HCT116 (cell line): ENCODE data around the gene BLTP3A. TPM values are rescaled to one million over a fixed set of nuclear protein-coding genes. Genes with fewer than 3 reads are reported as not detected.

Source experiments
- ATAC-seq: fragments of 200-7000 bp; cut with Tn5 transposase; 2 replicates; pipeline ENCODE4 v1.9.1; 2020; ENCODE audit warnings: mild to moderate bottlenecking, moderate library complexity
- BruUV-seq: library from RNA; stranded (reverse); fragments of 400-500 nt; replicated peaks from 2 replicates; lab custom pipeline; 2021; lab: Mats Ljungman, UMichigan
- CTCF ChIA-PET: fragments of 300-600 bp; sonication (Branson Sonifier 250); formaldehyde crosslinking; loops from one replicate; lab custom pipeline; 2021; ENCODE audit warnings: antibody characterized with exemption; lab: Charles Lee
- POLR2A ChIA-PET: fragments of 300-600, 350-600 bp; sonication (Branson Sonifier 250); formaldehyde crosslinking; loops from one replicate; lab custom pipeline; 2021; ENCODE audit warnings: antibody characterized with exemption; lab: Charles Lee
- RAD21 ChIA-PET, 2 experiments: fragments of 300-600 bp; sonication (Branson Sonifier 250); formaldehyde crosslinking; loops; one replicate each; lab custom pipeline; 2023; ENCODE audit warnings: low total read pairs in 2 of 2; ENCODE audit not compliant: uncharacterized antibody in 2 of 2, unreplicated experiment in 2 of 2, low non-redundant PET in 1 of 2; lab: Charles Lee
- DNase-seq: peaks from one replicate; pipeline ENCODE4 v3.0.0-alpha.2; 2010; ENCODE audit warnings: low read depth, low spot score
- H2AFZ ChIP-seq: fragments of 200-600 bp; shearing (Covaris generic), sonication (generic); 2 replicates; pipeline ENCODE4 v1.6.1; 2017; ENCODE audit warnings: low read depth, mixed run types, mixed read lengths, antibody characterized with exemption, low read length; ENCODE audit not compliant: poor library complexity, severe bottlenecking
- H3K27ac ChIP-seq: 2 replicates; pipeline ENCODE4 v1.5.1; 2012; ENCODE audit warnings: low read depth, low read length
- H3K27me3 ChIP-seq: fragments of 200-600 bp; sonication (generic); 2 replicates; pipeline ENCODE4 v1.6.1; 2016; ENCODE audit warnings: mixed run types, low read length, mixed read lengths; ENCODE audit not compliant: insufficient read depth
- H3K36me3 ChIP-seq, 2 experiments: fragments of 200-500 bp in 1 of 2; fragments of 200-600 bp in 1 of 2; sonication (Bioruptor generic) in 1 of 2; sonication (generic) in 1 of 2; 2 replicates each; pipeline versions ENCODE4 v1.5.1 to v1.6.1; 2014 to 2016; ENCODE audit warnings: low read length in 2 of 2, inconsistent platforms in 1 of 2, mixed read lengths in 1 of 2, mixed run types in 1 of 2; ENCODE audit not compliant: insufficient read depth in 2 of 2, control insufficient read depth in 1 of 2
- H3K4me1 ChIP-seq, 2 experiments: fragments of 200-600 bp in 1 of 2; sonication (generic) in 1 of 2; 2 replicates each; pipeline versions ENCODE4 v1.5.1 to v1.6.1; 2012 to 2017; ENCODE audit warnings: low read length in 2 of 2, inconsistent platforms in 1 of 2, mild to moderate bottlenecking in 1 of 2, mixed read lengths in 1 of 2, mixed run types in 1 of 2, moderate library complexity in 1 of 2; ENCODE audit not compliant: insufficient read depth in 2 of 2, control insufficient read depth in 1 of 2
- H3K4me2 ChIP-seq: fragments of 200-600 bp; sonication (generic); 2 replicates; pipeline ENCODE4 v1.6.1; 2017; ENCODE audit warnings: mixed run types, low read length, mixed read lengths
- H3K4me3 ChIP-seq, 2 experiments: fragments of 200-600 bp in 1 of 2; sonication (generic) in 1 of 2; replicated peaks in 1 of 2; 2 replicates each; pipeline ENCODE4 v1.5.1; 2011 to 2016; ENCODE audit warnings: low read length in 2 of 2, control low read depth in 1 of 2, low read depth in 1 of 2, mild to moderate bottlenecking in 1 of 2, mixed read lengths in 1 of 2, mixed run types in 1 of 2
- H3K79me2 ChIP-seq: fragments of 200-600 bp; sonication (generic); 2 replicates; pipeline ENCODE4 v1.6.1; 2017; ENCODE audit warnings: mild to moderate bottlenecking, mixed run types, low read length, moderate library complexity, mixed read lengths; ENCODE audit not compliant: insufficient read depth
- H3K9ac ChIP-seq: fragments of 200-600 bp; sonication (generic); 2 replicates; pipeline ENCODE4 v1.6.1; 2016; ENCODE audit warnings: low read length, mixed read lengths
- H3K9me2 ChIP-seq: fragments of 200-600 bp; sonication (generic), shearing (Covaris generic); 2 replicates; pipeline ENCODE4 v1.6.1; 2017; ENCODE audit warnings: mixed run types, mild to moderate bottlenecking, moderate library complexity; ENCODE audit not compliant: insufficient read depth
- H3K9me3 ChIP-seq, 2 experiments: fragments of 200-500 bp in 1 of 2; fragments of 200-600 bp in 1 of 2; sonication (Bioruptor generic) in 1 of 2; sonication (generic) in 1 of 2; 2 replicates each; pipeline ENCODE4 v1.6.1; 2014 to 2017; ENCODE audit warnings: low read length in 2 of 2, mixed read lengths in 2 of 2, inconsistent platforms in 1 of 2, low read depth in 1 of 2, mild to moderate bottlenecking in 1 of 2, mixed run types in 1 of 2, moderate library complexity in 1 of 2; ENCODE audit not compliant: control insufficient read depth in 1 of 2, insufficient read depth in 1 of 2
- H4K20me1 ChIP-seq: fragments of 200-600 bp; sonication (generic), shearing (Covaris generic); 2 replicates; pipeline ENCODE4 v1.6.1; 2017; ENCODE audit warnings: mixed run types, mild to moderate bottlenecking, moderate library complexity; ENCODE audit not compliant: insufficient read depth
- CEBPB ChIP-seq: IDR thresholded peaks from 2 replicates; pipeline ENCODE4 v1.6.1; 2012; ENCODE audit warnings: low read depth
- CTCF ChIP-seq, 3 experiments: fragments of 200-600 bp in 1 of 3; sonication (generic) in 1 of 3; IDR thresholded peaks in 2 of 3; conservative IDR thresholded peaks in 1 of 3; 2 replicates each; pipeline ENCODE4 v1.5.1; 2012 to 2017; ENCODE audit warnings: low read depth in 2 of 3, low read length in 2 of 3, antibody characterized with exemption in 1 of 3, borderline replicate concordance in 1 of 3, control low read depth in 1 of 3, mild to moderate bottlenecking in 1 of 3, mixed read lengths in 1 of 3, mixed run types in 1 of 3, moderate library complexity in 1 of 3; ENCODE audit not compliant: insufficient read depth in 1 of 3
- ELF1 ChIP-seq: IDR thresholded peaks from 2 replicates; pipeline ENCODE4 v1.6.1; 2012; ENCODE audit warnings: low read depth, borderline replicate concordance
- EZH2phosphoT487 ChIP-seq: fragments of 200-600 bp; IDR thresholded peaks from 2 replicates; pipeline ENCODE4 v1.6.1; 2018; ENCODE audit warnings: antibody characterized with exemption, borderline replicate concordance
- MAX ChIP-seq: IDR thresholded peaks from 2 replicates; pipeline ENCODE4 v1.6.1; 2012
- SRF ChIP-seq: IDR thresholded peaks from 2 replicates; pipeline ENCODE4 v1.6.1; 2012; ENCODE audit warnings: low read depth
- TCF7L2 ChIP-seq: IDR thresholded peaks from 2 replicates; pipeline ENCODE4 v1.7.0; 2011; ENCODE audit warnings: borderline replicate concordance, inconsistent platforms; ENCODE audit not compliant: insufficient read depth, insufficient read length; ENCODE audit errors: extremely low read depth
- ZNF274 ChIP-seq: fragments of 200-500 bp; sonication (Bioruptor generic); IDR thresholded peaks from 2 replicates; pipeline ENCODE4 v1.6.1; 2014; ENCODE audit warnings: mild to moderate bottlenecking, low read depth, low read length, inconsistent platforms
- intact Hi-C: fragments of 100-400 bp; cut with micrococcal nuclease; formaldehyde crosslinking; loops from 2 replicates; pipeline ENCODE4 v1.10.0; 2022
- total RNA-seq: library from RNA; stranded (reverse); gene quantifications from one replicate; pipeline ENCODE4 v1.2.1, GENCODE V29; 2021; ENCODE audit not compliant: unreplicated experiment
- TF ChIP-seq, protein P1 (sequence below): IDR thresholded peaks from 2 replicates; pipeline ENCODE4 v1.6.1; 2011; ENCODE audit warnings: mild to moderate bottlenecking, low read length, moderate library complexity; ENCODE audit not compliant: insufficient replicate concordance; ENCODE audit errors: extremely low read depth

The BLTP3A gene
- total RNA-seq, 1 experiment from 2014 or later, result 21.5 TPM

GRCh38 chr6:34832942-34833341, 41.1 kb downstream of the BLTP3A start:
- H3K27me3 ChIP-seq, result no peaks in the 10 kb centered on the region
- intact Hi-C loops, result no loop called here
- H3K27ac ChIP-seq, result no peak overlapping the region
- no TSS peak for BruUV-seq
- no peaks in the 10 kb centered on the region for H4K20me1 ChIP-seq
- H3K9me2 ChIP-seq, result no peaks in the 10 kb centered on the region
- no peak for DNase-seq
- H3K4me1 ChIP-seq, result no peaks in the 10 kb centered on the region
- H3K79me2 ChIP-seq, result no peaks in the 10 kb centered on the region
- TF ChIP-seq CEBPB (no peak), ZNF274 (no peak), EZH2phosphoT487 (no peak), TCF7L2 (no peak), MAX (no peak), SRF (no peak), ELF1 (no peak), CTCF (IDR thresholded peaks at IDR 0.05 in 2 of 3, conservative IDR thresholded peaks at IDR 0.05 in 1 of 3; ENCODE audit: borderline replicate concordance in 1 of 3, insufficient read depth in 1 of 3, low read depth in 2 of 3, low read length in 2 of 3) (no peak)
- TF ChIP-seq, protein P1, sequence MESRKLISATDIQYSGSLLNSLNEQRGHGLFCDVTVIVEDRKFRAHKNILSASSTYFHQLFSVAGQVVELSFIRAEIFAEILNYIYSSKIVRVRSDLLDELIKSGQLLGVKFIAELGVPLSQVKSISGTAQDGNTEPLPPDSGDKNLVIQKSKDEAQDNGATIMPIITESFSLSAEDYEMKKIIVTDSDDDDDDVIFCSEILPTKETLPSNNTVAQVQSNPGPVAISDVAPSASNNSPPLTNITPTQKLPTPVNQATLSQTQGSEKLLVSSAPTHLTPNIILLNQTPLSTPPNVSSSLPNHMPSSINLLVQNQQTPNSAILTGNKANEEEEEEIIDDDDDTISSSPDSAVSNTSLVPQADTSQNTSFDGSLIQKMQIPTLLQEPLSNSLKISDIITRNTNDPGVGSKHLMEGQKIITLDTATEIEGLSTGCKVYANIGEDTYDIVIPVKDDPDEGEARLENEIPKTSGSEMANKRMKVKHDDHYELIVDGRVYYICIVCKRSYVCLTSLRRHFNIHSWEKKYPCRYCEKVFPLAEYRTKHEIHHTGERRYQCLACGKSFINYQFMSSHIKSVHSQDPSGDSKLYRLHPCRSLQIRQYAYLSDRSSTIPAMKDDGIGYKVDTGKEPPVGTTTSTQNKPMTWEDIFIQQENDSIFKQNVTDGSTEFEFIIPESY, result no peak
- TF ChIP-seq, all 23 proteins: peak for 0
- Histone ChIP-seq H3K4me2 (no peak overlapping the region), H3K4me3 (no peak overlapping the region), H3K36me3 (peaks cover 4 to 27% of the 10 kb centered on the region in 2 experiments; a peak in 3 of 4 replicates), H2AFZ (no peak overlapping the region), H3K9ac (no peak overlapping the region), H3K9me3 (no peaks in the 10 kb centered on the region)
- RAD21 ChIA-PET, result no interaction called here
- ATAC-seq, result no peak
- POLR2A ChIA-PET, result interaction anchor here (0.6 kb wide), 1 partner anchor 19 kb away, joined by 4 read pairs; no protein-coding TSS in a partner anchor
- CTCF ChIA-PET, result no interaction called here
